ENCODE results near the gene LZTFL1.
A peak's percentile ranks its signal among the peaks of the same experiment; 100 is the strongest.
"Not testable (repeated sequence)": the region's sequence is repeated elsewhere in the genome, so short reads cannot be mapped to it uniquely, and the experiment has no call there.

LZTFL1 gene

DNA sequence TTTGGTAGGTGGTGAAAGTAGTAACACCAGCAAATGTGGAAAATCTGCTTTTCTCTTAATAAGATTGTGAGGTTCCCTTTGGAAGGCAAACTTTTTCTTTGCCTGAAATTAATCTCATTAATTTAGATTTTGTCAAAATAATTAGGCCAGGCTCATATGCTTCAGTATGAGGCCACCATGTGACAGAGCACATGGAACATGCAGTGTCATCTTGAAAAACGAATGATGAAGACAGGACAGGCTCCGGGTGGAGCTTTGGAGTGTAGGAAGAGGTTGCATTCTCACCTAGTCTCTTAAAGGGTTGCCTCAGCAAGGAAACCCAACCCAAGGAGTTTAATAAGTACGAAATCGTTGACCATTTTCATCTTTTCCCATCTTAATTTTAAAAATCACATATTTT lies 18.6 kb upstream of the LZTFL1 start:
- H3K4me3 ChIP-seq (ENCODE audit: low read length), result no peak overlapping the region
- no peaks in the 10 kb centered on the region for H3K36me3 ChIP-seq (ENCODE audit: control insufficient read depth, insufficient read depth, low read length)
- H3K9ac ChIP-seq (ENCODE audit: low read length), result no peak overlapping the region
- H3K27me3 ChIP-seq (ENCODE audit: control insufficient read depth, insufficient read depth, low read length), result no peaks in the 10 kb centered on the region
- H3K4me1 ChIP-seq (ENCODE audit: control insufficient read depth, insufficient read depth, low read length), result peaks cover 9% of the 10 kb centered on the region
- H3K9me3 ChIP-seq (ENCODE audit: control insufficient read depth, low read length), result no peaks in the 10 kb centered on the region

DNA sequence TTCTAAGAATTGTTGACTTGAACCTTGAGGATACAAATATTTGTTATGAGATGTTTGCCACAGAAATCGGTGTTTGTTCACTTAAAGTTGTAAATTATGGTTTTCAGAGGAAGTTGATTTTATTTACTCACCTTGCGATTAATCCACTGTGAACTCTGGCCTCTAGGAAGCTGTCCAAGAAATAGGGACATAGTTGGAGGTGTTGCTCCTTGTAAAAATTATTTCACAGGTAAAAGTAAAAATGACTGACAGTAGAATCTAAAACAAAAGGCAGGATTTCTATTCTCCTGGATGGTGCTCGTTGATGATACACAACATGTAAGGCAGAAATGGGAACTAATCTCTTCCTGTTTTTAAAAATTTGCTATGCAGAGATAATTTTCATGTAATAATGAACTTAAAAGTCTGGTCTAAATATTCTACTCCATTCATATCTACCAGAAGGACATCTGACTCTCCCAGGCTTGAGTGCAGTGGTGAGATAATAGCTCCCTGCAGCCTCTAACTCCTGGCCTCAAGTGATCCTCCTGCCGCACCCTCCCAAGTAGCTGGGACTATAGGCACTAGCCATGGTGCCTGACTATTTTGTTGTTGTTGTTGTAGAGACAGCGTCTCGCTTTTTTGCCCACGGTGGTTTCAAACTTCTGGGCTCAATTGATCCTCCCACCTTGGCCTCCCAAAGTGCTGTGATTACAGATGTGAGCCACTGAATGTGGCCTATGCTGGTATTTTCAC lies 17.1 kb upstream of the LZTFL1 start:
- no peak overlapping the region for H3K9ac ChIP-seq (ENCODE audit: low read length)
- H3K36me3 ChIP-seq (ENCODE audit: control insufficient read depth, insufficient read depth, low read length), result no peaks in the 10 kb centered on the region
- no peaks in the 10 kb centered on the region for H3K9me3 ChIP-seq (ENCODE audit: control insufficient read depth, low read length)
- H3K4me3 ChIP-seq (ENCODE audit: low read length), result no peak overlapping the region
- H3K27me3 ChIP-seq (ENCODE audit: control insufficient read depth, insufficient read depth, low read length), result no peaks in the 10 kb centered on the region
- peaks cover 9% of the 10 kb centered on the region for H3K4me1 ChIP-seq (ENCODE audit: control insufficient read depth, insufficient read depth, low read length)

DNA sequence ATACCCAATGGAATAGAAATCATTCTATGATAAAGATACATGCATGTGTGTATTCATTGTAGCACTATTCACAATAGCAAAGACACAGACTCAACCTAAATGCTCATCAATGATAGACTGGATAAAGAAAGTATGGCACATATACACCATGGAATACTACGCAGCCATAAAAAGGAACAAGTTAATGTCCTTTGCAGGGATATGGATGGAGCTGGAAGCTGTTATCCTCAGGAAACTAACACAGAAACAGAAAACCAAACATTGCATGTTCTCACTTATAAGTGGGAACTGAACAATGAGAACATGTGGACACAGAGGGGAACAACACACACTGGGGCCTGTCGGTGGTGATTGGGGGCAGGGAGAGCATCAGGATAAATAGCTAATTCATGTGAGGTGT lies 15.1 kb upstream of the LZTFL1 start:
- not testable (repeated sequence) for H3K36me3 ChIP-seq (ENCODE audit: control insufficient read depth, insufficient read depth, low read length); H3K4me1 ChIP-seq (ENCODE audit: control insufficient read depth, insufficient read depth, low read length); H3K9me3 ChIP-seq (ENCODE audit: control insufficient read depth, low read length); H3K4me3 ChIP-seq (ENCODE audit: low read length); H3K9ac ChIP-seq (ENCODE audit: low read length); H3K27me3 ChIP-seq (ENCODE audit: control insufficient read depth, insufficient read depth, low read length)

DNA sequence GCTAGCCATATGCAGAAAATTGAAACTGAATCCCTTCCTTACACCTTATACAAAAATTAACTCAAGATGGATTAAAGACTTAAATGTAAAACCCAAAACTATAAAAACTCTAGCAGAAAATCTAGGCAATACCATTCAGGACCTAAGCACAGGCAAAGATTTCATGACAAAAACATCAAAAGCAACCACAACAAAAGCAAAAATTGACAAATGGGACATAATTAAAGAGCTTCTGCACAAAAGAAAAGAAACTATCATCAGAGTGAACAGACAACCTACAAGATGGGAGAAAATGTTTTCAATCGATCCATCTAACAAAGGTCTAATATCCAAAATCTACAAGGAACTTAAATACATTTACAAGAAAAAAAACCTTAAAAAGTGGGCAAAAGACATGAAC lies 14.4 kb upstream of the LZTFL1 start:
- not testable (repeated sequence) for H3K9ac ChIP-seq (ENCODE audit: low read length)

DNA sequence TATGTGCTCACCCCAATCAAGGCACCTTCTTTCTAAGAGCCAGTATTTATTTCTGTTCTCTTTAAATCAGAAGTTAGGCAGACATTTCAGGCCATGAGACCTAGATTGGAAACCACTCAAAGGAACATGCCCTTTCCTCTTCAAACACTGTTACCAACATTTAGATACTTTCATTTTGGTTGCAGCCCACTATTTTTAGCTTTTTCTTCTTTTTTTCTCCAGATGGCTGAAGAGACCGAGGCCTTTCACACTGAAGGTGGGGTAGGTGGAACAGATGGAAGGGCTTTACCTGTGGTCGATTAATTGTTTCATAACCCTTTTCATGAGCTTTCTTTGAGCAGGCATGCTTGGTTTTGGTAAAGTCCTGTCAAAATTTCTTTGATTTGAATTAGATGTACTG lies 10.9 kb upstream of the LZTFL1 start:
- Histone ChIP-seq H3K4me3 (ENCODE audit: low read length) (no peak overlapping the region), H3K36me3 (ENCODE audit: control insufficient read depth, insufficient read depth, low read length) (no peaks in the 10 kb centered on the region), H3K9me3 (ENCODE audit: control insufficient read depth, low read length) (no peaks in the 10 kb centered on the region), H3K27me3 (ENCODE audit: control insufficient read depth, insufficient read depth, low read length) (peaks cover 5% of the 10 kb centered on the region), H3K4me1 (ENCODE audit: control insufficient read depth, insufficient read depth, low read length) (no peaks in the 10 kb centered on the region), H3K9ac (ENCODE audit: low read length) (no peak overlapping the region)

More for the DNA sequence above, 14.4 kb upstream of the LZTFL1 start:
- not testable (repeated sequence) for H3K4me3 ChIP-seq (ENCODE audit: low read length); H3K9me3 ChIP-seq (ENCODE audit: control insufficient read depth, low read length); H3K27me3 ChIP-seq (ENCODE audit: control insufficient read depth, insufficient read depth, low read length); H3K36me3 ChIP-seq (ENCODE audit: control insufficient read depth, insufficient read depth, low read length); H3K4me1 ChIP-seq (ENCODE audit: control insufficient read depth, insufficient read depth, low read length)

DNA sequence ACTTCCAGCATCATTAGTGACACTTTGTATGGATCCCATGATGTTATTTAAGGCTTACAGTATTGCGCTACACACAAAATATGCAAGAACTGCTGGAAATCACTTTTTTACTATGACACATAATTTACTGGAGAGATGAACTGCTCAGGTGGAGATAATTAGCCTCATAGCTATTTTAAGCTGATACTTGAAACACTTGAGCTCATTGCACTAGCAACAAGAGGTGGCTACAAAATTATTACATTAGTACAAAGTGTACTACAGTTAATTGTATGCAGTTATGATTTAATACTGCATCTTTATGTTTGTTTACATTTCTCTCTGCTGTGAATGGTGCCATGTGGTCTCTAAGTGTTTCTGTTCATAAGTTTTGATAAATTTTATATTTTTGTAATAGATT lies 6.5 kb upstream of the LZTFL1 start:
- no peak overlapping the region for H3K4me3 ChIP-seq (ENCODE audit: low read length)
- H3K36me3 ChIP-seq (ENCODE audit: control insufficient read depth, insufficient read depth, low read length), result no peaks in the 10 kb centered on the region
- H3K9me3 ChIP-seq (ENCODE audit: control insufficient read depth, low read length), result no peaks in the 10 kb centered on the region
- H3K4me1 ChIP-seq (ENCODE audit: control insufficient read depth, insufficient read depth, low read length), result no peaks in the 10 kb centered on the region
- H3K27me3 ChIP-seq (ENCODE audit: control insufficient read depth, insufficient read depth, low read length), result peaks cover 5% of the 10 kb centered on the region
- H3K9ac ChIP-seq (ENCODE audit: low read length), result no peak overlapping the region

DNA sequence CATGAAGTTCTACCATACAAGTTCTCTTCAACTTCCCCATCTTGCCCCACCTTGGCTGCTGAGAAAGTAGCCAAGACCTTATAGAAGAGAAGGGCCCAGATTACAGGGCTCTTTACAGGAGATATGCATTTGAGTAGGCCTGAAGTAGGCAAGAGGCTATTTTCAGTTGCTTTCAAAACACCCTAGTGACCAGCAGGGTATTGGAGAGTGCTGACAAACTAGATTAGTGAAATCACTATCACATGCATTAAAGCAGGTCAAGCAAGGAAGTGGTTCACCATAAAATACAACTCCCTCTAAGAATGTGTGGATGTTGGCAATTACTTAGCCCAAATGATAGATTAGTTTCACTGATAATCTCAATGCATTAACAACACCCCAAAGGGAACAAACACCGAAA lies 2.7 kb upstream of the LZTFL1 start:
- no peak overlapping the region for H3K9ac ChIP-seq (ENCODE audit: low read length)
- H3K27me3 ChIP-seq (ENCODE audit: control insufficient read depth, insufficient read depth, low read length), result no peaks in the 10 kb centered on the region
- H3K36me3 ChIP-seq (ENCODE audit: control insufficient read depth, insufficient read depth, low read length), result no peaks in the 10 kb centered on the region
- no peak overlapping the region for H3K4me3 ChIP-seq (ENCODE audit: low read length)
- H3K4me1 ChIP-seq (ENCODE audit: control insufficient read depth, insufficient read depth, low read length), result peaks cover 8% of the 10 kb centered on the region
- H3K9me3 ChIP-seq (ENCODE audit: control insufficient read depth, low read length), result no peaks in the 10 kb centered on the region

DNA sequence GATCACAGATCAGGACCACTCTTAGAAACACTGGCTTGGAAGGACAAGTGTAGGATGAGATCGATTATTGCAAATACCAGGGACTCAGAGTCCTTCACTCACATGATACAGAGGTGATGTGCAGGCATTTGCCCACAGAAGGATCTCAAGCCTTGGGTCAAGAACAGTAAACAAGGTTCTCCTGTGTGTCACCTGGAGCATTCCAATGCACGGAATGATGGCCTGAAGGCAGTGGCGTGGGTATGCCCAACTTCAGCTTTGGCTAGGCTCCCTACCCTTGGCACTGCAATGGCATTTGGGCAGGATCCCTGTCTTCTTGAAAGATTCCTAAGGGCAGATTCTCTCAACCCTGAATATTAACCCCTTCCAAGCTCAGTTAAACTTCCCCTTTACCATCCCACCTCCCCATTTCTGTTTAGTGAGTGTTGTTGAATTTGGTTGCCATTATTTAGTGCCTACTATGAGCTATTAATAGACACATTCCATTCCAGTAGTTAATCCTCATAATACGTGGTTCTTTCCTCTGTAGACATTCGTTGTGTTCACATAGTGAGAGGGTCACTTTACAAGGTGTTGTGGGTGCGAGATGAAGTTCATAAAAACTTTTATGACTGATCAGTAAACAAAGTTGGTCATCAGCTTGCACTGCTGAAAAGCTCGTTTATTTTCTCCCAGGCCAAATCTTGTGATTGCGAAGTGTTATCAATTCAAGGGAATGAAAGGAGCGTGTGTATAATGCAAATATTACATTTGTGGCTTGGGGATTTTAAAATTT lies 1.1 kb upstream of the LZTFL1 start:
- Histone ChIP-seq H3K27me3 (ENCODE audit: control insufficient read depth, insufficient read depth, low read length) (no peaks in the 10 kb centered on the region), H3K36me3 (ENCODE audit: control insufficient read depth, insufficient read depth, low read length) (no peaks in the 10 kb centered on the region), H3K4me3 (ENCODE audit: low read length) (no peak overlapping the region), H3K9ac (ENCODE audit: low read length) (no peak overlapping the region), H3K9me3 (ENCODE audit: control insufficient read depth, low read length) (no peaks in the 10 kb centered on the region), H3K4me1 (ENCODE audit: control insufficient read depth, insufficient read depth, low read length) (peaks cover 8% of the 10 kb centered on the region)

DNA sequence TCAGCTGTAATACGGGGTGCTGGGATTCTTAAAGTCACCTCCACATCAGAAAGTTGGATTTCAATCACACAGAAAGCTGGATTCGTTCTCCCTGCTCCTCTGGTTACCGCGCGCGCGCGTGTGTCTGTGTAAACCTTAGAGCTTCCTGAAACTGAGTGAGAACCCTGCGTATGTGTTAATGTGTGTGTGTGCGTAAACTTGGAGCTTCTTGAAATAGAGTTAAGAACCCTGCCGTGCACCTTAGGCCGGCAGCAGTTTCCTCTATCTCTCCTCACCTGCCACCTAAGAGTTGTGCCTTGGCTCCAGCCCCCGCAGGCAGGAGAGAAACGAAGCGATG lies 531 bp downstream of the LZTFL1 start:
- peak overlapping the region; percentile 68 for H3K9ac ChIP-seq (ENCODE audit: low read length)
- peaks cover 8% of the 10 kb centered on the region for H3K4me1 ChIP-seq (ENCODE audit: control insufficient read depth, insufficient read depth, low read length)
- peak overlapping the region; percentile 48 for H3K4me3 ChIP-seq (ENCODE audit: low read length)
- H3K36me3 ChIP-seq (ENCODE audit: control insufficient read depth, insufficient read depth, low read length), result no peaks in the 10 kb centered on the region
- no peaks in the 10 kb centered on the region for H3K9me3 ChIP-seq (ENCODE audit: control insufficient read depth, low read length)
- H3K27me3 ChIP-seq (ENCODE audit: control insufficient read depth, insufficient read depth, low read length), result no peaks in the 10 kb centered on the region

DNA sequence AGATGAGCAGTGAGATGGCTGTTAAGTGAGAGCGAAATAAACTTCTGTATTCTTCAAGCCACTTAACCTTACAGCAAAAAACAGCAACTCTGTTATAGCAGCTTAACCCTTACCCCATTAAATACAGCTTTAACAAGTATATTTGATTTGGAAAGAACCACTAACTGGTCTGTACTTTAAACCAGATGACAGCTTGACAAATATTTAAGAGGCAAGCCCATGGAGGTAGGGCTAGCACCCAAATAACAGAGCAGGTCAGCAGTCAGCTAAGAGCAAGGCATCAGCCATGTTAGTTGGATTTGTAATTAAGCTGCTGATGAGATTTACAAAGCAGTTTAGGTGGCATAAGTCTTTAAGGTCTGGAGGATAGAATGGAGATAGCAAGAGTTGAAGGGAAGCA lies 3.5 kb downstream of the LZTFL1 start:
- Histone ChIP-seq H3K36me3 (ENCODE audit: control insufficient read depth, insufficient read depth, low read length) (no peaks in the 10 kb centered on the region), H3K9ac (ENCODE audit: low read length) (no peak overlapping the region), H3K4me3 (ENCODE audit: low read length) (no peak overlapping the region), H3K27me3 (ENCODE audit: control insufficient read depth, insufficient read depth, low read length) (no peaks in the 10 kb centered on the region), H3K9me3 (ENCODE audit: control insufficient read depth, low read length) (no peaks in the 10 kb centered on the region), H3K4me1 (ENCODE audit: control insufficient read depth, insufficient read depth, low read length) (peaks cover 8% of the 10 kb centered on the region)

DNA sequence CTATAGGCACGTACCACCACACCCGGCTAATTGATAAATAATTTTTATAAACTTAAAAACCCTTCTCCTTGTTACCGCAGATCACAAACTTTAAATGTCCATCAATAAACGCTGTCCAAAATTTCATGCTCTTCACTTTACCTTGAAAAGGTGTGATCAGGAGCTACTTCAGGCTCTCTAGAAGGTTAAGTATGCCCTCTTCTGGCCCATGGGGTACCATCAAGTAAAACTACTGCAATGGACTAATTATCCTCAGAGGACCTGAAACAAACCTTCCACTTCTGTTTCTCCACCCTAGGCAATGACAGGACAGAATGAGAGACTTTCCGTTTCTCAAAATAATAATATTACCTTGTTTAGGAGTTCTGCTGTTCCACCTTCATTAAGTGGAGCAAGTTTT lies 9.2 kb downstream of the LZTFL1 start:
- H3K9me3 ChIP-seq (ENCODE audit: control insufficient read depth, low read length), result no peaks in the 10 kb centered on the region
- H3K36me3 ChIP-seq (ENCODE audit: control insufficient read depth, insufficient read depth, low read length), result no peaks in the 10 kb centered on the region
- H3K4me3 ChIP-seq (ENCODE audit: low read length), result no peak overlapping the region
- H3K27me3 ChIP-seq (ENCODE audit: control insufficient read depth, insufficient read depth, low read length), result no peaks in the 10 kb centered on the region
- no peaks in the 10 kb centered on the region for H3K4me1 ChIP-seq (ENCODE audit: control insufficient read depth, insufficient read depth, low read length)
- no peak overlapping the region for H3K9ac ChIP-seq (ENCODE audit: low read length)

DNA sequence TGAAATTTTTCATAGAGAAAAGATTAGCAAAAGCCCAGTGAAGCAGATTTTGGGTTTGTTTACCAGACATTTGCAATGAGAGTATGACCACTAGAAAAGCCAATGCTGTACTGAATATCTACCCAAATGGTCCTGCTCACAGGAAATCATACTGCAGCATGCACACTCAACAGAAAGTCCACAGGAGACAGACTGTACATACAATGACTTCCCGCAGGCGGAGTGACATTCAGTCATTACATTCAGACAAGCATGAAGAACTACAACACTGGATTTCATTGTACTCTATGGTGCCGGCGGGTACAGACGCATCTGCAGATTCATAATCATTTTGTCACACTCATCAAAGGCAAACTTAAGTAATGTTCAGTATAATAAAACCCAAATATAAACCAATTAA lies 11.8 kb downstream of the LZTFL1 start:
- no peaks in the 10 kb centered on the region for H3K27me3 ChIP-seq (ENCODE audit: control insufficient read depth, insufficient read depth, low read length)
- H3K36me3 ChIP-seq (ENCODE audit: control insufficient read depth, insufficient read depth, low read length), result no peaks in the 10 kb centered on the region
- H3K4me3 ChIP-seq (ENCODE audit: low read length), result no peak overlapping the region
- no peak overlapping the region for H3K9ac ChIP-seq (ENCODE audit: low read length)
- no peaks in the 10 kb centered on the region for H3K9me3 ChIP-seq (ENCODE audit: control insufficient read depth, low read length)
- no peaks in the 10 kb centered on the region for H3K4me1 ChIP-seq (ENCODE audit: control insufficient read depth, insufficient read depth, low read length)
